ENCODE results near the gene CLASP1. TPM values are rescaled to one million over a fixed set of nuclear protein-coding genes. Genes with fewer than 3 reads are reported as not detected.
"Not testable (repeated sequence)": the region's sequence is repeated elsewhere in the genome, so short reads cannot be mapped to it uniquely, and the experiment has no call there.

Gene CLASP1
- total RNA-seq, 1 donor from 2014 or later = 60.1 TPM

DNA sequence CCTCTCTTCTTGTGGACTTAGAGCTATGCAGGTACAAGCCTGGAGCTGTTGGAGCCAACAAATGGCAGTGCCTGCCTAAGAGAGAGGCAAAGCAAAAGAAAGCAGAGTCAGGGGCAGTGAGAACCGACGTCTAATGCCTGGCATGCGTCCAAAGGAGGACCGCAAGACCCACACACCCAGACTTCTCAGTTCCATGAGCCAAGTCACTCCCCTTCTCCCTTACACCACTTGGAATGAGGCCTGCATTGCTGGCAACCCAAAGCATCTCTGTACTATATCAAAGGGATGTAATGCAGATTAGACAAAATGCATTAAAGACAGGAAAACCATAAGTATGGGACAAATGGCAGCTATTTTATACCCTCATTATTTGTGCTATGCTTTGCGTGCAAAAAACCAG, 168.4 kb downstream of the CLASP1 start:
- no peak for DNase-seq

DNA sequence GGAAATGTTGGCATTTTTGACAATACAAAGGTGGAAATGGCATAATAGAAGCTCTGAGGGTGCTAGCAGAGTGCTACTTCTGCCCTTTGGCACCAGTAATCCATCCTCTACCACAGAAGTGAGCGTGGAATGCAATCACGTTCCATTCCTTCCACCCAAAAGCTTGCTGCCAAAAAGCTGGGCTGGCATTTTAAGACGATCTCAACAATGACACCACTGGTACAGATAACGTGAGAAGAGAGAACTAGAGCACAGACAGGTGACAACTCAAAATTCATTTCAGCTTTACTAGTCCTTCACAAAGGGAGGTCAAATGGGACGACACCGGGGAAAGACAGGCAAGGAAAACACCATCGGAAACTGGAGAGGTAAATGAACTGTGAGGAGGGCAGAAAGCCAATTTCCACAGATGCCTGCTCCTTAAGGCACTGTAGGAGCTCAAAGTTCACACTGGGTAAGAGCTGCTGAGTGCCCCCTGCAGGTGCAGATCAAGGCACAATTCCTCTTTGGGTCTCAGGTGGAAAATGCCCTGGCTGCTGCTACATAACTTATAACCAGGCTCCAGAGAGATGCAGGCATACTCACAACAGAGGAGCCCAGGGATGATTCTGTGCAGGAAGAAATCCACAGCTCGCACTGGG, 169.3 kb downstream of the CLASP1 start:
- Histone ChIP-seq H3K27ac (replicated peaks) (peak overlapping the region; percentile 55), H3K27me3 (ENCODE audit: low read depth) (no peaks in the 10 kb centered on the region), H3K36me3 (no peaks in the 10 kb centered on the region), H3K9me3 (replicated peaks) (no peaks in the 10 kb centered on the region), H3K4me1 (peaks cover 76% of the 10 kb centered on the region), H3K4me3 (no peak overlapping the region)
- no peak for DNase-seq
- intact Hi-C loops (cut with micrococcal nuclease) = no loop called here
- TF ChIP-seq, protein P1, sequence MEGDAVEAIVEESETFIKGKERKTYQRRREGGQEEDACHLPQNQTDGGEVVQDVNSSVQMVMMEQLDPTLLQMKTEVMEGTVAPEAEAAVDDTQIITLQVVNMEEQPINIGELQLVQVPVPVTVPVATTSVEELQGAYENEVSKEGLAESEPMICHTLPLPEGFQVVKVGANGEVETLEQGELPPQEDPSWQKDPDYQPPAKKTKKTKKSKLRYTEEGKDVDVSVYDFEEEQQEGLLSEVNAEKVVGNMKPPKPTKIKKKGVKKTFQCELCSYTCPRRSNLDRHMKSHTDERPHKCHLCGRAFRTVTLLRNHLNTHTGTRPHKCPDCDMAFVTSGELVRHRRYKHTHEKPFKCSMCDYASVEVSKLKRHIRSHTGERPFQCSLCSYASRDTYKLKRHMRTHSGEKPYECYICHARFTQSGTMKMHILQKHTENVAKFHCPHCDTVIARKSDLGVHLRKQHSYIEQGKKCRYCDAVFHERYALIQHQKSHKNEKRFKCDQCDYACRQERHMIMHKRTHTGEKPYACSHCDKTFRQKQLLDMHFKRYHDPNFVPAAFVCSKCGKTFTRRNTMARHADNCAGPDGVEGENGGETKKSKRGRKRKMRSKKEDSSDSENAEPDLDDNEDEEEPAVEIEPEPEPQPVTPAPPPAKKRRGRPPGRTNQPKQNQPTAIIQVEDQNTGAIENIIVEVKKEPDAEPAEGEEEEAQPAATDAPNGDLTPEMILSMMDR (IDR thresholded peaks at IDR 0.05; ENCODE audit: borderline replicate concordance) = no peak

More for the DNA sequence above, 168.4 kb downstream of the CLASP1 start:
- TF ChIP-seq, protein P1 (IDR thresholded peaks at IDR 0.05; ENCODE audit: borderline replicate concordance) = no peak
- Histone ChIP-seq H3K4me1 (peaks cover 77% of the 10 kb centered on the region), H3K4me3 (no peak overlapping the region), H3K27ac (replicated peaks) (peak overlapping the region; percentile 55), H3K27me3 (ENCODE audit: low read depth) (no peaks in the 10 kb centered on the region), H3K9me3 (replicated peaks) (no peaks in the 10 kb centered on the region), H3K36me3 (no peaks in the 10 kb centered on the region)
- intact Hi-C loops (cut with micrococcal nuclease) = no loop called here

DNA sequence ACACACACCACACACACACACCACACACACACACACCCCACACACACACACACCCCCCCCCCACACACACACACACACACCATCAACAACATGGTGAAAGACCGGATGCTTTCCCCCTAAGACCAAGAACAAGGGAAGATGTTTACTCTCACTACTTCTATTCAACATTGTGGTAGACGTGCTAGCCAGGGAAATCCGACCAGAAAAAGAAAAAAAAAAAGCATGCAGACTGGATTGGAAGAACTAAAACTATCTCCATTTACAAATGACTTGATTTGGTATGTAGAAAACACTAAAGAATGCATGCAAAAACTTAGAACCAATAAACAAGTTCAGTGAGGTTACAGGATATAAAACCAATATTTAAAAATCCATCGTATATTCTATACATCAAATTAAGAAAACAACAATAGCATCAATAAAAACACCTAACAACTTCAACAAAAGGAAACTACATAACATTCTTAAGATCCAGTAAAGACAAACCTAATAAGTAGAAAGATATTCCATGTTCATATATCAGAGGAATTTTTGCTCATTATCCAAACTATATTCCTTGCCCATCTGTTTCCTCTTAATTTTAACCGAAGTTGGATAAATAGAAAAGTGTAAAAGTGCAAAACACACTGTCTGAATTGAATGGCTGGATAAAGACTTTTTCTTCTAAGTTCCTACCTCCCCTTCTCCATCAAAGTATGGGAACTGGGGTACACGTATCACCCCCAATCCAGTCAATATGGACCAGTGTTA, 170.1 kb downstream of the CLASP1 start:
- Histone ChIP-seq H3K9me3 (replicated peaks) (no peaks in the 10 kb centered on the region), H3K27ac (replicated peaks) (peak overlapping the region; percentile 55), H3K4me3 (no peak overlapping the region), H3K4me1 (peaks cover 71% of the 10 kb centered on the region), H3K36me3 (no peaks in the 10 kb centered on the region), H3K27me3 (ENCODE audit: low read depth) (no peaks in the 10 kb centered on the region)
- no peak for DNase-seq
- intact Hi-C loops (cut with micrococcal nuclease) = no loop called here
- TF ChIP-seq, protein P1 (IDR thresholded peaks at IDR 0.05; ENCODE audit: borderline replicate concordance) = no peak

DNA sequence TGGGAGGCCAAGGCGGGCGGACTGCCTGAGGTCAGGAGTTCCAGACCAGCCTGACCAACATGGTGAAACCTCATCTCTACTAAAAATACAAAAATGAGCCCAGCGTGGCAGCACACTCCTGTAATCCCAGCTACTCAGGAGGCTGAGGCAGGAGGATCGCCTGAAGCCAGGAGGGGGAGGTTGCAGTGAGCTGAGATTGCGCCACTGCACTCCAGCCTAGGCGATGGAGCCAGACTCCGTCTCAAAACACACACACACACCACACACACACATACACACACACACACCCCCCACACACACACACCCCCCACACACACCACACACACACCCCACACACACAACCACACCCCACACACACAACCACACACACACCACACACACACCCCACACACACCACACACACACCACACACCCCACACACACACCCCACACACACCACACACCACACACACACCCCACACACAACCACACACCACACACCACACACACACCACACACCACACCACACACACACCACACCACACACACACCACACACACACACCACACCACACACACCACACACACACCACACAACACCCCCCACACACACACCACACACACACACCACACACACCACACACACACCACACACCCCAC, 170.8 kb downstream of the CLASP1 start:
- H3K9me3 ChIP-seq (replicated peaks); H3K4me3 ChIP-seq; DNase-seq; H3K27ac ChIP-seq (replicated peaks); intact Hi-C loops (cut with micrococcal nuclease); H3K36me3 ChIP-seq; H3K27me3 ChIP-seq (ENCODE audit: low read depth): not testable (repeated sequence)
- peaks cover 68% of the 10 kb centered on the region for H3K4me1 ChIP-seq

DNA sequence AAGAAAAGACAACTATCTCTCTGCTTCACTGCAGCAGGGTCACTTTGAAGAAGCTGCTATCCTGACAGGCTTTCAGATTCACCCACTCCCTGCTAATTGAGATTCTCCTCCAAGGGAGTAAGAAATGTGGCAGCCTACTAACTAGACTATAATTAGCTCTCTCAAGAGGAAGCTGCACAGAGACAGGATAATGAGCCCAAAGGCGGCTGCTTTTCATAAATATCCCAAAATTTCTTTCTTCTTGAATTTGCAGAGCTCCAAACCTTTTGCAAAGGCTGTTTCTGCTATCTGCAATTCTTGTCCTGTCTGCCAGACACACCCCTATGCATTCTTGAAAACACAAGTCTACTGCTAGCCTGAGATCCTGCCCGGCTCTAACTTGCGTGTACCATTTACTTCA, 172.6 kb downstream of the CLASP1 start:
- H3K9me3 ChIP-seq (replicated peaks) = no peaks in the 10 kb centered on the region
- H3K36me3 ChIP-seq = no peaks in the 10 kb centered on the region
- intact Hi-C loops (cut with micrococcal nuclease) = no loop called here
- DNase-seq = no peak
- H3K27ac ChIP-seq (replicated peaks) = no peak overlapping the region
- no peak overlapping the region for H3K4me3 ChIP-seq
- peaks cover 74% of the 10 kb centered on the region for H3K4me1 ChIP-seq
- TF ChIP-seq, protein P1 (IDR thresholded peaks at IDR 0.05; ENCODE audit: borderline replicate concordance) = no peak
- no peaks in the 10 kb centered on the region for H3K27me3 ChIP-seq (ENCODE audit: low read depth)

Measured in left ventricle myocardium inferior (tissue), 1 donor.